Esophagus muscularis mucosa (tissue), 4 donors: Measurements from ENCODE around the gene UBA5.

Experiments used
- CTCF ChIP-seq, 3 experiments: fragments of 200-600 bp in 2 of 3; fragments of 450-650 bp in 1 of 3; sonication (generic) in 2 of 3; IDR thresholded peaks; one replicate each; pipeline ENCODE4 v1.5.1; 2017 to 2019; ENCODE audit warnings: antibody characterized with exemption in 3 of 3, mild to moderate bottlenecking in 2 of 3, moderate library complexity in 1 of 3
- EP300 ChIP-seq: sonication (generic); formaldehyde crosslinking; IDR thresholded peaks from one replicate; pipeline ENCODE4 v1.6.1; 2017; ENCODE audit warnings: antibody characterized with exemption
- POLR2A ChIP-seq: fragments of 450-650 bp; IDR thresholded peaks from one replicate; pipeline ENCODE4 v1.6.1; 2017; ENCODE audit warnings: antibody characterized with exemption, moderate library complexity, mild to moderate bottlenecking, low read depth

GRCh38 chr3:132665230-132665745 is 5.2 kb downstream of the UBA5 start:
- TF ChIP-seq POLR2A = no peak
- TF ChIP-seq CTCF (IDR thresholded peaks at IDR 0.05) = no peak
- no peak for TF ChIP-seq EP300
